LNCAP (cell line): ENCODE results near the gene DPY19L1.

Experiments used
- TF ChIP-seq, protein P1 (sequence below): fragments of 450-650 bp; IDR thresholded peaks from 2 replicates; pipeline ENCODE4 v1.5.1; 2017; ENCODE audit warnings: mild to moderate bottlenecking

DPY19L1 gene

DNA sequence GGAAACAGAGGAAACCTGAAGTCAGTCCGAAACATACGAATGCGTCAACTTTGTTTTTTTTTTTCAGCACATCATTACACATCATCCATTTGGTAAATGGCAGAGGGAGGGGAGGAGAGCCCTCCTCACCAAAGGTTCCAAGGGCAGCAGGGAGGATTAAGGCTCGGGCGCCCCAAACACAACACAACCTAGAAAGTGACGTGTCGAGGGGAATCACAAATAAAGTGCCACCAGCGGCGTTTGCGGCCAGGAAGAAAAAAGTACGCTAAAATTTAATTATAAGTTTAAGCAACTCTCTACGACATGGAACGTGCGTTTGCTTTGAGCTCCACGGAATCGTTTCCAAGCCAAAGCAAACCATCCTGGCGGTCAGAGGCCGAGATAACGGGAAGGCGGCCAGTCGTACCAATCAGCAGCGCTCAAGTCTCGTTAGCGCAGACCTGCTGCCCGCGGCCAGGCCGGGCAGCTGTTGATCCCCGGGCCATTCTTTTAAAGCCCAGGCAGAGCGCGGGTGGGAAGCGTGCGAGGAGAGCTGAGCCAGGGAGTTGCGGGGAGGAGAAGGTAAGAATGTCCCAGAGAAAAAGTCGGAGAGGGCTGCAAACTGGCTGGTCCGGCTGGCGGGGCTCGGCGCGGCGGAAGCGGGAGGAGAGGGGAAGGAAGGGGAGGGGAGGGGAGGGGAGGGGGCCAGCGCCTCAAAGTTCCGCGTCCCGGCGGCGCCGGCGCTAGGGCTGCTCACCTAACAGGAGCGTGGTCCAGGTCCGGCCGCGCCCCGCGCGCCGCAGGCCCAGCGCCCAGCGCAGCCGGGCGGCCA lies 719 bp downstream of the DPY19L1 start:
- TF ChIP-seq, protein P1, sequence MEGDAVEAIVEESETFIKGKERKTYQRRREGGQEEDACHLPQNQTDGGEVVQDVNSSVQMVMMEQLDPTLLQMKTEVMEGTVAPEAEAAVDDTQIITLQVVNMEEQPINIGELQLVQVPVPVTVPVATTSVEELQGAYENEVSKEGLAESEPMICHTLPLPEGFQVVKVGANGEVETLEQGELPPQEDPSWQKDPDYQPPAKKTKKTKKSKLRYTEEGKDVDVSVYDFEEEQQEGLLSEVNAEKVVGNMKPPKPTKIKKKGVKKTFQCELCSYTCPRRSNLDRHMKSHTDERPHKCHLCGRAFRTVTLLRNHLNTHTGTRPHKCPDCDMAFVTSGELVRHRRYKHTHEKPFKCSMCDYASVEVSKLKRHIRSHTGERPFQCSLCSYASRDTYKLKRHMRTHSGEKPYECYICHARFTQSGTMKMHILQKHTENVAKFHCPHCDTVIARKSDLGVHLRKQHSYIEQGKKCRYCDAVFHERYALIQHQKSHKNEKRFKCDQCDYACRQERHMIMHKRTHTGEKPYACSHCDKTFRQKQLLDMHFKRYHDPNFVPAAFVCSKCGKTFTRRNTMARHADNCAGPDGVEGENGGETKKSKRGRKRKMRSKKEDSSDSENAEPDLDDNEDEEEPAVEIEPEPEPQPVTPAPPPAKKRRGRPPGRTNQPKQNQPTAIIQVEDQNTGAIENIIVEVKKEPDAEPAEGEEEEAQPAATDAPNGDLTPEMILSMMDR, result no peak

DNA sequence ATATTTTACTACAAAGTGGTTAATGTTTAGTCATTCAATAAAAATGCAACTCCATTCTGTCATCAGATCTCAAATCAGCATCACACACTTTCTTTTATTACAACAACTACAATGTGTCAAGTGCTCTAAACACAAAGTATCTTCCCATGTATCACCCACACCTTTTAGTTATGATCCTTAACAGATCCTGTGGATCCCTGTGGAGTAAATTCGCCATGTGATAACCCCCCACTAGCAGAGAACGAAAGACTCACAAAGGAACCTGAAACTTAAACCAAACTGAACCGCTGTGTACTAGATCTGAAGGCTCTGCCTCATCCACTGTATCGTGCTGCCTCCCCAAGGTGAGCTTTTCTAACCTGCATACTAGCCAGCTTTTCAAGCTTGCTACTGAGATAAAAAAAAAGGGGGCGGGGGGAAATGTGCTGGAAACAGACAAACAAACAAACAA lies 1.7 kb downstream of the DPY19L1 start:
- TF ChIP-seq, protein P1, result peak; percentile 34; the same call in 1 of the 2 replicates

DNA sequence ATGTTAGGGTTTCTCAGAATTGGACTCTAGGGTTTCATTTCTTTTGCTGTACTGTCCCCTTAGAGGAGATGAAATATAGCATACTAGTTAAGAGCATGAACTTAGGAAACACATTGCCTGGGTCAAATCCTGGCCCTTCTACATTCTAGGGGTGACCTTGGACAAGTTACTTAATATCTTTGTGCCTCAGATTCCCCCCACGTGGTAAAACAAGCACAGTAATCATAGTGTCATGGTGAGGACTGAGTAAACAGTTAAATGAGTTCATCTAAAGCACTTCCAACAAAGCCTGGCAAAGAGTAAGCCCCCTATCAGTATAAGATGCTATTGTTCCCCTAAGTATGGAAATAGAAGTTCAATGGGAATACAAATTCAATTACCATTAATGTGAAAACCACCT lies 5.1 kb downstream of the DPY19L1 start:
- TF ChIP-seq, protein P1, result no peak

DNA sequence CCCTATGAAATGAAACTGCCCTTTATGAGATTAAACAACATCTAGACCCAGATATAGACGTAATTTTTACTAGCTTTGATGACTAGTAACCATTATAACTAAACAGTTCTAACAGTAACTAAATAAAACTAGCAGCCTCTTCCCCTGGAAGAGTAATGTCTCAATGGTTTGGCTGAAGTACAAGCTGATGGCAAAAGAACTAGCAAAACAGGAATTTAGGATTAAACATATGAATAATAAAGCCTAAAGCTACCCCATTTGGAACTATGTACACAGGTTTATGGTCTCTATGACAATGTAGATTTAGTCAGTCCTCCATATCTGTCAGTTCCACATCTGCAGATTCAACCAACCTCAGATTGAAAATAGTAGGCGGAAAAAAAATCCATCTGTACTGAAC lies 6.4 kb downstream of the DPY19L1 start:
- TF ChIP-seq, protein P1, result no peak

DNA sequence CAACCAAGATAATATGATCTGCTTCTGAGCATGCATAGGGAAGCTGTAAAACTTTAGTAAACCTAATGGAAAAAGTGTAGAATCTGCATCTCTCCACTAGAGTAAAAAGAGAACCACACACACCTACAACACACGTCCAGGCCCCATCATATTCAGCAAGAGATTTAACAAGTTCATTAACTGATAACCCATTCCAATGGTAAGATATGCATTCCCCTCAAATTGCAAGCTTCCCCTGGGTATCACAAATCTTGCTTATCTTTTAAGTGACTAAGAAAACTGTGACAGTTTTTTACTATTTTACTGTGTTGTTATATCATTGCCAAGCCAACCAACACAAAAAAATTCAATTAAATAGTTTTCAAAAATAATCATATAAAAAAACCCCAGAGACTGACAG lies 8.0 kb downstream of the DPY19L1 start:
- TF ChIP-seq, protein P1, result no peak

DNA sequence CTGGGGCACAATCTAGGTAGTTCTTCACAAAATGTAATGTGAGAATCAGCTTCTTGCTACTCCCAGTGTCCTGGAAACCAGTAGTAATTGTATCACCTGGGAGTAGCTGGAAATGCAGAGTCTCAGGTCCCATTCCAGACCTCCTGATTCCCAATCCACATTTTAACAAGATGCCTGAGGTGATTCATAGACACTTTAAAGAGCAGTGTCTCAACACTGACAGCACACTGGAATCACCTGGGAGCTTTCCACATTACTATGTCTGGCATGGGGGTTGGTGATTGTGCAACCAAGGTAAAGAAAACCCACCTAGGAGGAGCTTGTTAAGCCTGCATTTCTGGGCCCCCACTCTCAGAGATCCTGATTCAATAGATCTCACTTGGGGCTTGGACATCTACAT lies 11.1 kb downstream of the DPY19L1 start:
- TF ChIP-seq, protein P1, result no peak

DNA sequence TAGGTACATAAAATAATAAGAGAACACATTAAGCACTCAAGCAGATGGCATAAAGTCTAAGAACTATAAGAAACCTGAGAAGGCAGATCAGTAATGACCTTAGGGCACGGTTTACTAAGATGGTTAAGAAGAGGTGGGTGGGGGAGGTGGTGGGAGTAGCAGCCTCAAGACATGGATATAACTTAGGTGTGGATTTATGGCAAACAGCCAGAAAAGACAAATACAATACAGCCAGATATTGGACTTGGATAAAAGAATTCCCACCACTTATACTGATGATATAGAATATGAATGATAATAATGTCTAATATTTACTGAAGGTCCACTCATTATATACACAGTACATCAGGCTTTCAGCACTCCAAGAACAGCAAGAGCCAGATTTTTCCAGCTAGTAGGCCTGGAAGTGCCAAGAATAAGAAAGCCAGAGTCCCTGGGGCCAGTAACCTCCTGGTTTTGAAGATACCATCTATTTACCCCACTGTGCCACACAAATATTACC lies 11.9 kb downstream of the DPY19L1 start:
- TF ChIP-seq, protein P1, result no peak
